Measurements from ENCODE around the gene ITSN1. TPM values are rescaled to one million over a fixed set of nuclear protein-coding genes. Genes with fewer than 3 reads are reported as not detected.

Gene ITSN1
- total RNA-seq, 4 donors from 2014 or later: 31.1 to 42.5 (median 35.9) TPM

- no peaks in the 10 kb centered on the region for H3K9me3 ChIP-seq
- TF ChIP-seq POLR2AphosphoS5 (IDR thresholded peaks at IDR 0.05) (no peak), EP300 (IDR thresholded peaks at IDR 0.05) (no peak), CTCF (IDR thresholded peaks at IDR 0.05) (no peak)
- intact Hi-C loops (cut with DNase I): loop anchor here (10.0 kb wide), 1 partner anchor 84 kb away; no protein-coding TSS in a partner anchor
- 46% methylated on average over 4 of the region's 4 CpGs for WGBS
- no peak for DNase-seq (ENCODE audit: extremely low spot score)
- H3K36me3 ChIP-seq: peaks cover 9 to 25% (median 17%) of the 10 kb centered on the region in 4 donors
- no peak overlapping the region for H3K4me3 ChIP-seq
- H3K27me3 ChIP-seq: no peaks in the 10 kb centered on the region
- H3K4me1 ChIP-seq: peaks cover 15 to 33% (median 29%) of the 10 kb centered on the region in 4 donors
- peak overlapping the region; percentile 20 to 56 (median 52) for H3K27ac ChIP-seq (replicated peaks in 1 of 4)
These were observed 168.5 kb downstream of the ITSN1 start for GRCh38 chr21:33810766-33811165.

GRCh38 chr21:33811167-33812010 lies 169.1 kb downstream of the ITSN1 start:
- intact Hi-C loops (cut with DNase I): loop anchor here (10.0 kb wide), 1 partner anchor 83 kb away; no protein-coding TSS in a partner anchor
- H3K4me1 ChIP-seq: peaks cover 15 to 33% (median 29%) of the 10 kb centered on the region in 4 donors
- H3K9me3 ChIP-seq: no peaks in the 10 kb centered on the region
- 62% methylated on average over 5 of the region's 5 CpGs for WGBS
- no peak for TF ChIP-seq POLR2AphosphoS5 (IDR thresholded peaks at IDR 0.05)
- DNase-seq (ENCODE audit: extremely low spot score): no peak
- H3K27me3 ChIP-seq: no peaks in the 10 kb centered on the region
- peak overlapping the region; percentile 20 to 56 (median 52) for H3K27ac ChIP-seq (replicated peaks in 1 of 4)
- no peak overlapping the region for H3K4me3 ChIP-seq
- H3K36me3 ChIP-seq: peaks cover 9 to 32% (median 23%) of the 10 kb centered on the region in 4 donors

GRCh38 chr21:33813832-33814365 lies 171.6 kb downstream of the ITSN1 start:
- Histone ChIP-seq H3K36me3 (peaks cover 17 to 49% (median 38%) of the 10 kb centered on the region in 4 donors), H3K4me3 (no peak overlapping the region), H3K4me1 (peaks cover 15 to 29% (median 29%) of the 10 kb centered on the region in 4 donors), H3K9me3 (no peaks in the 10 kb centered on the region), H3K27me3 (no peaks in the 10 kb centered on the region), H3K27ac (replicated peaks in 1 of 4) (no peak overlapping the region)
- TF ChIP-seq POLR2A (IDR thresholded peaks at IDR 0.05; ENCODE audit: low read depth): no peak
- TF ChIP-seq EP300 (IDR thresholded peaks at IDR 0.05): no peak
- TF ChIP-seq POLR2AphosphoS5 (IDR thresholded peaks at IDR 0.05): no peak
- no peak for TF ChIP-seq CTCF (IDR thresholded peaks at IDR 0.05)
- DNase-seq (ENCODE audit: extremely low spot score): no peak
- WGBS: 99% methylated on average over 7 of the region's 7 CpGs
- intact Hi-C loops (cut with DNase I): loop anchor here (10.0 kb wide), 1 partner anchor 81 kb away; no protein-coding TSS in a partner anchor

GRCh38 chr21:33815143-33815707 lies 172.9 kb downstream of the ITSN1 start:
- Histone ChIP-seq H3K27ac (replicated peaks in 1 of 4) (no peak overlapping the region), H3K4me1 (peaks cover 15 to 24% (median 24%) of the 10 kb centered on the region in 4 donors), H3K27me3 (no peaks in the 10 kb centered on the region), H3K9me3 (no peaks in the 10 kb centered on the region), H3K36me3 (peaks cover 17 to 53% (median 38%) of the 10 kb centered on the region in 4 donors), H3K4me3 (no peak overlapping the region)
- TF ChIP-seq POLR2AphosphoS5 (IDR thresholded peaks at IDR 0.05) (no peak), CTCF (IDR thresholded peaks at IDR 0.05) (no peak), EP300 (IDR thresholded peaks at IDR 0.05) (no peak), POLR2A (IDR thresholded peaks at IDR 0.05; ENCODE audit: low read depth) (no peak)
- no peak for DNase-seq (ENCODE audit: extremely low spot score)
- intact Hi-C loops (cut with DNase I): loop anchor here (10.0 kb wide), 1 partner anchor 80 kb away; no protein-coding TSS in a partner anchor
- 71% methylated on average over 7 of the region's 7 CpGs for WGBS

GRCh38 chr21:33816174-33816573 lies 173.9 kb downstream of the ITSN1 start:
- H3K4me1 ChIP-seq: peaks cover 6 to 14% (median 14%) of the 10 kb centered on the region in 4 donors
- no peak for DNase-seq (ENCODE audit: extremely low spot score)
- peaks cover 17 to 63% (median 38%) of the 10 kb centered on the region in 4 donors for H3K36me3 ChIP-seq
- WGBS: 96% methylated on average over 2 of the region's 2 CpGs
- no peaks in the 10 kb centered on the region for H3K9me3 ChIP-seq
- TF ChIP-seq POLR2AphosphoS5 (IDR thresholded peaks at IDR 0.05) (no peak), EP300 (IDR thresholded peaks at IDR 0.05) (no peak), POLR2A (IDR thresholded peaks at IDR 0.05; ENCODE audit: low read depth) (no peak), CTCF (IDR thresholded peaks at IDR 0.05) (no peak)
- intact Hi-C loops (cut with DNase I): loop anchor here (10.0 kb wide), 1 partner anchor 79 kb away; no protein-coding TSS in a partner anchor
- no peaks in the 10 kb centered on the region for H3K27me3 ChIP-seq
- no peak overlapping the region for H3K4me3 ChIP-seq
- H3K27ac ChIP-seq (replicated peaks in 1 of 4): no peak overlapping the region

Data from esophagus muscularis mucosa (tissue), 4 donors.